ENCODE results near the gene SLC13A3.

Gene SLC13A3

GRCh38 chr20:46636514-46636913, 14.7 kb downstream of the SLC13A3 start:
- no peak for DNase-seq (ENCODE audit: low read depth in 2 of 2)

DNA sequence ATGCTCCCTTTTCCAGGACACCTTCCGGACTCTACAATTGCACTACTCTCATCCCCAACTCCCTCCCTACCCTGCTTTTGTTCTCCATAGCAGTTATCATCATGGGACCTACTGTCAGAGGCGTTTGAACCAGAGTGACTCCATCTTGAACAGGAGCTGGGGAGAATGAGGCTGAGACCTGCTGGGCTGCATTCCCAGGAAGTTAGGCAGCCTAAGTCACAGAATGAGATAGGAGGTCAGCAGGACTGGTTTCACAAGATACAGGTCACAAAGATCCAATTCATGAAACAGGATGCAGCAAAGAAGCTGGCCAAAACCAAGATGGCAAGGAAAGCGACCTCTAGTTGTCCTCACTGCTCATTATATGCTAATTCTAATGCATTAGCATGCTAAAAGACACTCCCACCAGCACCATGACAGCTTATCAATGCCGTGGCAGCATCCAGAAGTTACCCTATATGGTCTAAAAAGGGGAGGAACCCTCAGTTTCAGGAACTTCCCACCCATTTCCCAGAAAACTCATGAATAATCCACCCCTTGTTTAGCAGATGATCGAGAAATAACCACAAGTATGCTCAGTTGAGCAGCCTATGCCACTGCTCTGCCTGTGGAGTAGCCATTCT, 15.6 kb downstream of the SLC13A3 start:
- no peak for DNase-seq (ENCODE audit: low read depth in 2 of 2)

DNA sequence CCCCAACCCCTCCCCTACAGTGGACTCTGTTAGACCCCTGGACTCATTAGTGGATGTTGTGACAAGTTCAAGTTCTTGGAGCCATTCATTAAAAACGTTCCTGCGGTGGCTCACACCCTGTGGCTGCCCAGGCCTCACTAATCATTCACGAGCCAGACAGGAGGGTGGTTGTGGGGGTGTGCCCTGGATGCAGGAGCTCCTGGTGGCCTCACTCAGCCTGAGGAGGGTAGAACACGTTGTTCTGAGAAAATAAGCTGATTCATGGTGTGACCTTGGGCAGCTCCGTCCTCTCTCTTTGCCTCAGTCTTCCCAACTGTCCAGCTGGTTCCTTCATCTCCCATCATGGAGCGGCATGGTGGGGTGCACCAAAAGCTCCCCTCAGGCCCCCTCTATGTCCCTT, 16.7 kb downstream of the SLC13A3 start:
- DNase-seq (ENCODE audit: low read depth in 2 of 2), result no peak

- DNase-seq (ENCODE audit: low read depth in 2 of 2), result no peak
Measured at GRCh38 chr20:46631874-46632446, 19.3 kb downstream of the SLC13A3 start.

DNA sequence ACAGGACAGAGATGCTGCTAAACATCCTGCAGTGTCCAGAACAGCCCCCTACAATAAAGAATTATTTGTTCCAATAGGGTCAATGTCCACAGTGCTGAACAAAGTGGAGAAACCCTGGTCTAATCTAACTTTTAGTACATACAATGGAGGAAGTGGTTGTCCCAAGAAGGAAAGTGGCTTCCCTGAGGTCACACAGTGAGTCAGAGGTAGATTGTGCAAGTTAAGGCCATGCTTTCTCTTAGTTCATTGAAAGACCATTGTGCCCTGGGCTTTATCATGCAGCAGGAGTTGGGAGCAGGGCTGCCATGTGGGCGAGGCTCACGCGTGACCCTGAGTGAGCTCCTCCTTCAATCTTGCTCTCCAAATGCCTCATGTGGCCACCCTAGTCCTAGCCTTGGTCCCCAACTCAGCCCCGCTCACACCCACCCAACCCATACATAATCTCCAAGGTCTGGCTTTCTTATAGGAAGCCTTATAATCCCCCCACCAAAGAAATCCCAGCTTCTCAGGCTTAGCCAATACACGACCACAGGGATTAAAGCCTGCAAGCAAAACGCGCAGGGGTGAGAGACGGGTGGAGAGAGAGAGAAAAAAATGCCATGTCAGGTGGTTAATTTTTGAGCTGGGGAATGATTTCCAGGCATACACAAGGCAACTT, 19.9 kb downstream of the SLC13A3 start:
- DNase-seq (ENCODE audit: low read depth in 2 of 2), result no peak

GRCh38 chr20:46630306-46630705, 21.0 kb downstream of the SLC13A3 start:
- no peak for DNase-seq (ENCODE audit: low read depth in 2 of 2)

DNA sequence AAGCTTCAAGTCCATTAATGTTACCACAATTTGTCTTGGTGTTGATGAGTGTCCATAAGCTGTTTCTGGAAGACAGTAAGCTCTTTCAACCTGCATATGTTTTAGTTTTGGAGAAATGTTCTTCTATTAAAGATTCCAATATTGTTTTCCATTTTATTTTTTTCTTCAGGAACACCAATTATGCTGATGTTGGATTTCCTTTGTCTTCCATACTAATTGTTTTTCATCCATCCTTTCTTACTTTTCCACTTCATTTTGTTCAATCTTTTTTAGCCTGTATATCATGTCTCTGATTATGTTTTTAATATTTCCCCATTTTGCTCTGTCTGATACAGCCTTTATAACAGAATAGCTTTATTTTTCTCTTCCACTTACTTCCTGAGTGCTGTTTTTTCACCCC, 21.9 kb downstream of the SLC13A3 start:
- DNase-seq (ENCODE audit: low read depth in 2 of 2), result no peak

DNA sequence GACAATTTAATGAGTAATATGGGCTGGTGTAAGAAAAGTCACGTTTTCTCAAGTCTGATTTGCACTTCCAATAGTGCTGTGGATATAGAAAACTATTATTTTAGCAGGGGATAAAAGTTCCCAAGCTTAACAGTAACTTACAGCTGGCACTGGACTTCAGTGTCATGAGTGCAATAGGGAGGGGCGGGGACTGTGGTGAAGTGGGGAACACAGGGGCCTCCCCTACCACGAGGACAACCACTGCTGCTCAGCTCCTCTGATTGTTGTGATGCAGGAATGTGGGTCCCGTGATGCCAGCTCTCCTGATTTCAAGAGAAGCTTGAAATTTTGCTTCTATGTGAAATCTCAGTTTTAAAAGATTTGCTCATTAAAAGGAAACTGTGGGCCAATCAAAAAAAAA, 24.0 kb downstream of the SLC13A3 start:
- DNase-seq (ENCODE audit: low read depth in 2 of 2), result no peak

- DNase-seq (ENCODE audit: low read depth in 2 of 2), result no peak
Measured at GRCh38 chr20:46626758-46627157, 24.5 kb downstream of the SLC13A3 start.

DNA sequence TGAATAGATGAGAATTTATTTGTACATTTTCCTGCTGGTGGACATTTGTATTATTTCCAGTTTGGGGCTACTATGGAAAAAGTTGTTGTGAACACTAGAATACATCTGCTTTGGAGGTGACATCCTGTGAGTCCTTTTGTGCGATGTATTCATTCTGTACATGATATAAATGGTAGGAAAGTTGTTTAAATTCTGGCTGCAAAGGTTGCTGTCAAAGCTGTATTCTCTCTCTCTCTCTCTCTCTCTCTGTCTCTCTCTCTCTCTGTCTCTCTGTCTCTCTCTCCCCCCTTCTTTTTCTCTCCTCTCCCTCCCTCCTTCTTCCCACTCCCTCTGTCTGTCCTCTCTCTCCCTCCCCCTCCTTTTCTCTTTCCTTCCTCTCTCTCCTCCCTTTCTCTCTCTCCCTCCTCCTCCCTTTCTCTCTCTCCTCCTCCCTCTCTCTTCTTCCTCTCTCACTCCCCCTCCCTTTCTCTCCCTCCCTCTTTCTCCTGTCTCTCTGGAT, 25.3 kb downstream of the SLC13A3 start:
- DNase-seq (ENCODE audit: low read depth in 2 of 2), result no peak

GRCh38 chr20:46624946-46625345, 26.3 kb downstream of the SLC13A3 start:
- no peak for DNase-seq (ENCODE audit: low read depth in 2 of 2)

- no peak for DNase-seq (ENCODE audit: low read depth in 2 of 2)
Measured at GRCh38 chr20:46622165-46622564, 29.1 kb downstream of the SLC13A3 start.

- no peak for DNase-seq (ENCODE audit: low read depth in 2 of 2)
Measured at GRCh38 chr20:46621492-46621891, 29.8 kb downstream of the SLC13A3 start.

GRCh38 chr20:46619445-46619844, 31.8 kb downstream of the SLC13A3 start:
- no peak for DNase-seq (ENCODE audit: low read depth in 2 of 2)

GRCh38 chr20:46618316-46619100, 32.8 kb downstream of the SLC13A3 start:
- no peak for DNase-seq (ENCODE audit: low read depth in 2 of 2)

DNA sequence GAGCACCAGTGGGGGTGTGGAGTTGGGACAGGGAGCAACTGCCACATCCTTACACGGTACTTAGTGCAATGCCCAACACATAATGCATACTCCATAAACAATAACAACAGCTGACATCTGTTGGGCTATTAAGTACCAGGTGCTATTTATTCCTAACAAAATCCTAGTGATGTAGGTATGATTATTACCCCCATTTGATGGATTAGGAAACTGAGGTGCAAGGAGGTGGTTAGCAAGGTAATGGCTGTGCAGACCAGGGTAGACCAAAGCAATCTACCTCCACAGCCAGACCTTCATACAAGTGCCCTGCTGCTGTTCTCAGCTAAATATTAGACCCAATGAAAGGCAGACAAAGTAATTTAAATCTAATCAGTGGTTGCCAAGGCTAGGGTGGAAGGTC, 36.8 kb downstream of the SLC13A3 start:
- no peak for DNase-seq (ENCODE audit: low read depth in 2 of 2)

DNA sequence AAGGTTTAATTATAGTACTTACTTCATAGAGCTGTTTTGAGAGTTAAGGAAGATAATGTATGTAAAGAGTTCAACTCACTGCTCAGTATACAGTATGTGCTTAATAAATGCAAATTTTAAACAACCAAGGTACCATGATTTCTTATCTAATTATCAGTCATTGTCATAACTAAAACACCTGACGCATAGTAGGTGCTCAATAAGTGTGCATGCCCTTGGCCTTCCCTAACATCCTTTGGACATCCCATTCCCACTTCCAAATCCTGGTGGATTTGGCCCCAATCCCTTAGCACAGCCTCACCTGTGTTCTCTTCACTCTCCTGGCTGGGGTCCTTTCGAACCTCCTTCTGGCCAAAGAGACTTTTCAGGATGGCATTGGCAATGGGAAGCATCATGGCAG, 41.1 kb downstream of the SLC13A3 start:
- DNase-seq (ENCODE audit: low read depth in 2 of 2), result no peak

GRCh38 chr20:46609043-46609442, 42.2 kb downstream of the SLC13A3 start:
- no peak for DNase-seq (ENCODE audit: low read depth in 2 of 2)

GRCh38 chr20:46607849-46608497, 43.3 kb downstream of the SLC13A3 start:
- no peak for DNase-seq (ENCODE audit: low read depth in 2 of 2)

DNA sequence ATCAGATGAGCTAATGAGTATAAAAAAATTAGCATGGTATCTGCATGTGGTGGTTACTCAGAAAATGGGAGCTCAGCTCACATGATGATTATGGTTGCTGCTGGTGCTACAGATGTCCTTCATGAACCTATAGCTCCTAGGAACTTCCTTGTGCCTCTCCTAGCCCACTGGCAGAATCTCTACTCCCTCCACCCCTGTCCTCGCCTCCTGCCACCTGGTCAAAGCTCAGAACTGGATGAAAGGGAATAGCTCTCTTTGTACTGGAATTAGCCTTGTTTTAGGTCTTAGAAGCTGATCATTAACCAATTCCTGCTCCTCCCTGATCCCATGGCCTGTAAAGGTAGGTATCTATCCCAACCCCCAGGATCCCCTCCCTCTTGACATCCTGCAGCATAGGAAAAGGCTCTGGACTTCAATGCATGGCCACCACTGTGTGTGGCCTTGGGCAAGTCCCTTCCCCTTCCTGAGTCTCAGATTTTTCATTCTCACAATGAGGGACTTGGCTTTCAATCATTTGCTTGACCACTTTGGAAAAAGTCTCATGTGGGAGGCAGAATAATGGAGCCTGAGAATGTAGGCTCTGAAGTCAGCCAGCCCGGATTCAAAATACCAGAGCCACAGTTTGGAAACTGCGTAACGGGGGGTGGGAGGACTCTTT, 43.9 kb downstream of the SLC13A3 start:
- DNase-seq (ENCODE audit: low read depth in 2 of 2), result no peak

GRCh38 chr20:46606817-46607190, 44.5 kb downstream of the SLC13A3 start:
- no peak for DNase-seq (ENCODE audit: low read depth in 2 of 2)
